Amniotic stem cell (primary cell): ENCODE measurements around the gene SLIT1.
"Not testable (repeated sequence)": the region's sequence is repeated elsewhere in the genome, so short reads cannot be mapped to it uniquely, and the experiment has no call there.

Source experiments
- DNase-seq: peaks from one replicate; lab custom pipeline; 2025; lab: John Stamatoyannopoulos, UW

The SLIT1 gene

GRCh38 chr10:97042716-97043562 lies 142.8 kb downstream of the SLIT1 start:
- DNase-seq: no peak

DNA sequence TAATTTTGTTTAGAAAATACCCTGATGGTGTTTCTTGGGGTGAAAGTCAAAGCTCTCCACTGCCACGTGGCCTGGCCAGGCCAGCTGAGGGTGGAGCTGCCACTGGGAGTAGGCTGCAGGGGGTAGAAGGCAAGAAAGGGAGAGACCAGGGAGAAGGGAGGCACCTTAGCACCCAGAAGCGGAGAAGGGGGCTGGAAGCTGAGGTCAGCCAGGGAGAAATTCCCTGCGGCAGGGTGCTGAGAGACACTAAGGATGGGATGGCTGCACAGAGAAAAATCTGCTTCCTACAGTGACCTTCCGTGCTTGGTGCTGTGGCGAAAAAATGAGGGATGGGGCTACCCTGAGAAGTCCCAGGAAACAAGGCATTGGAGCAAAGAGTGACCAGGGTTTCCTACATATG lies 143.7 kb downstream of the SLIT1 start:
- no peak for DNase-seq

DNA sequence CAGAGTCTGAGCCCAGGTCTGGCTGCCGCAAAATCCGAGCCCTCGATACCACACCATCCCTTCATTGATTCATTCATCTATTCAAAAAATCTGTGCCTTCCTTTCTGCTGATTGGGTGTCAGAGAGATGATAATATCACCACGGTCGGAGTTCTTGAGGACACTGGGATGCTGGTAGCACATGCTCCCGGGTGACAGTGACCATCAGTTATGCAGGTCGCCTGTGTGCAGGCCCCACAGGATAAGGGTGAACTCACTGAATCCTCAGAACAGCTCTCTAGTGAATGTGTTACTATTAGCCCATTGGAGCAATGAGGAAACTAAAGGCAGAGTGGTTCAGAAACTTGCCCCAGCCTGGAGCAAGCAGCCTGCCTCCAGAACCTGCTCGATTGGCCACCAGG lies 145.1 kb downstream of the SLIT1 start:
- no peak for DNase-seq

DNA sequence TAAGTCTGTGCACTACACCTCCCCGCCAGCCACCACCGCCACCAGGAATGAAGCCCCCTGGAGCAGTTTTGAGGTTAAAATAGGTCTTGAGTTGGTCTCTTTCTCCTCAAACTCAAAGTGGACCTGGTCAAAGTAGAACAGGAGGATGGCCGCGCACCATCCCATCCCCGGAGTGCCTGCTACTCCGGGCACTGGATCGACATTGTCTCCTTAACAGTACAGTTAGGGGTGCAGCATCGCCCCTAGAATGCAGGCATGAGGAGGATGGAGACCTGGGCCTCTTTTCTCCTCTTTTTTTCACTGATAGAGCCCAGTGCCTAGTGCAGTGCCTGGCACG lies 145.5 kb downstream of the SLIT1 start:
- no peak for DNase-seq

- DNase-seq: no peak
Measured at GRCh38 chr10:97039538-97040247, 146.1 kb downstream of the SLIT1 start.

GRCh38 chr10:97038688-97039087 lies 147.1 kb downstream of the SLIT1 start:
- DNase-seq: no peak

DNA sequence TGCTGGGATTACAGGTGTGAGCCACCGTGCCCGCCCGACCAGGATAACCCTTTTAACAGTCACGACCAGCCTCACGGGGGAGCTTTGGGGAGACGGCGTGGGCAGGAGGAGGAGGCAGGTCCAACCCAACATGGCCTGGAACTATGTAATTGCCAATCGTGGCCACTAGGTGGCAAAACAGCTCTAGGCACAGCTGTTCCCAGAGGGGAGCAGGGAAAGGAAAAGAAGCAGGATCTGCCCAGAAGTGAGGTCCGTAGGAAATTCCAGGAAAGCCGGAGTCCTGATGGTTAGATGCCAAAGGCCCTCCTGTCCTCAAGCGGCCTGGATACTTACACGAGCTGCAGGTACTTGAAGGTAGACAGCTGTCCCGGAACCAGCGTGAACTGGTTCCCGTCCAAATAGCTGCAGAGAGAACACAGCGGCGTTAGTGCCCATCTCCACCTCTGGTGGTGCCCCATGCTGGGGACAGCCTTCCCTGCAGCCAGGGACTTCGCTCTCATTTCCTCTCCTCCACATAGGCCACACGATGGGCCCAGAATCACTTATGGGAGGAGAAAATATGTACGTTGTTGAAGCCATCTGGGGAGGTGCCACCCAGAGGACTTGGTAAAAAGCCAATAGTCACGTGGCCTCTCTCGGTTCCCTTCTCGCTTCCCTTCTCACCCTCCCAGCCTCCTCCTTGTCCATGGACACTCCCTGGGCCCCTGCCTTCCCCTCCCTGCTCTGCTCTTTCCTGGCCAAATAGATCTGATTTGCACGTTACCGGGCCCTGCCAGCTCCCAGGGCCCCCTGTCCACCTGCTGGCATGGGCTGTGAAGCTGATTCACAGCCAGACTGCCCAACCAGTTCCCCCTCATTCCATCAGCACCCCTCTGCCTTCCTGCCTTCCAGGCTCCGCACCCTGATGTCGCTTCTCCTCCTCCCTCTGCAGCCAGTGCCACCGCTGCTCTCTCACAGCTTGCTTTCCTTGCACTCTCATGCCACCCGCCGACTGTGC lies 148.1 kb downstream of the SLIT1 start:
- peak; percentile 20 for DNase-seq

- no peak for DNase-seq
Measured at GRCh38 chr10:97034958-97035769, 150.6 kb downstream of the SLIT1 start.

GRCh38 chr10:97034301-97034700 lies 151.5 kb downstream of the SLIT1 start:
- DNase-seq: no peak

GRCh38 chr10:97033841-97034240 lies 151.9 kb downstream of the SLIT1 start:
- not testable (repeated sequence) for DNase-seq

DNA sequence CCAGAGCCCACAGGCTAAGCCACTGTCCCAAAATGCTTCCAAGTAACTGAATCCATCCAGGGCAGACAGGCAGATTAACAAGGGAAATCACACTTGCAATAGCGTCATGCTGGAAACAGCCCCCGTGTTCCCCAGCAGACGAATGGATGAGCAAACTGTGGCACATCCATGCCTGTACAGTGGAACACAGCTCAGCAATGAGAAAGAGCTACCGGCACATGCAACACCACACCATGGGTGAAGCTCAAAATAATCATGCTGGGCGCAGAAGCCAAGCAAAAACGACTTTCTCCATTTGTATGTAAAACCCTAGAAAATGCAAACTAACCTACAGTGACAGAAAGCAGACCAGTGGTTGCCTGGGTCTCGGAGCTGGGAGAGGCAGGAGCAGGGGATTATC lies 153.1 kb downstream of the SLIT1 start:
- no peak for DNase-seq

DNA sequence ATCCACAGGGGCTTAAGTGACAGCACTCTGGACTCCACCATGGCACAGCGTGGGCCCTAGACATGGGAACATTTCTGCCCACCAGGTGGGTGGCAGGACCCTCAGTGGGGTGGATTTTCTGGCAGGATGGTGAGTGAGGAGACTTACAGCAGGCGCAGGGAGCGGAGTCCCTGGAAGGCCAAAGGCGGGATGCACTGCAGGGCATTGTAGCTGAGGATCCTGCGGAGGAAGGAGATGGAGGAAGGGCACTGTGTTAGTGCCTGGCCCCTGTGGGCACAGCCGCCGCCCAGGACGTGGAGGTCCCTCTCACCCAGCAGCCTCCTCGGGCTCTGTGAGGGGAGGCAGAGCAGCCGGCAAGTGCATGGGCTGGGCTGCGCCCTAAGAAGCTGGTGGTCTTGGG lies 154.3 kb downstream of the SLIT1 start:
- no peak for DNase-seq

DNA sequence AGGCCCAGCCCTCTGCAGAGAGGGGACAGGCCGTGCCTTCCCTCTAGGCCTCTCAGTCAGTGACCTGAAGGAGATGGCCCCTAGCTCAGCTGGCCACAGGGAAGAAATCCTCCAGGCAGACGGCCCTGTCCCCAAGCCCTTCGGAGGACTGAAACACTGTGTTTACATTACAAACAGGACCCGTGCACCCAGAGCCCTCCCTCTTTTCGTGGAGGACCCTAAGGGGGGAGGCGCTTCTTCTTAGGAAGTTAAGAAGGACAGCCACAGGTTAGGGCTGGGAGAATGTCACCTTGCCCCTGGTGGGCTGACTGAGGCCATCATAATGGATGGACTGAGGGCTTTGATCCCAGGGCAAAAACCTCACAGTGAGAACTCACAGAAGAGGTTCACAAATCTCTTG lies 154.9 kb downstream of the SLIT1 start:
- DNase-seq: no peak

DNA sequence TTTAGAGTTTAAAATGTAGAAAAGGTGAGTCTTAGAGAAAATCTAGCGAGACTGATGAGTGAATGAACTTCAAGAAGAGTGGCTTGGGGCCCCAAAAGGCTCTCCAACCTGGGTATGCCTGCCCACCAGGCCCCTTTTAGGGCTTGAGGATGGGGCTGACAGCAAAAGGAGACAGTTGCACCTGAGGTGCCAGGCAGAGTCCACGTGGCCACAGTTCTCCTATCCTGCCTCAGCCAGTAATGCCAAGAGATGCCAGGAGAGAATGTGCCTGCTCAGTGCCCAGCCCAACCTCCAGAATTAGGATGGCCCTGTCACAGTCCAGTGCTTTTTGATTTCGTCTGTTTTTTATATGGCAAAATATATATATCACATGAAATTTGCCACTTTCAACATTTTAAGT lies 156.5 kb downstream of the SLIT1 start:
- DNase-seq: no peak

DNA sequence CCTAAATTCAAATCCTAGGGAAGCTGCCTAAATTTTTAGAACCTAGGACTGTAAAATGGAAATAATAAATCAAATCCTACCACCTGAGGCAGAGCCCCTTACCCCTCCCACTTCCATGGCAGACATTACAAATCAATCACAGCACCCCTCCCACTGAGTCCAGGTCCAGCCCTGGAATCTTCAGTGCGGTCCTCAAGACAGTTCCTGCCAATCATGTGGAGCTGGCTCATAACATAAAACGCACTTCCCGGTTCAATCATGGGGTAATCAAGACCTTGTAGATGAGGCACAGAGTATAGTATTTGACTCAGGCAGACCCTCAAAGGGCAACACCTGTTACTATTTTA lies 157.0 kb downstream of the SLIT1 start:
- no peak for DNase-seq

- DNase-seq: no peak
Measured at GRCh38 chr10:97028126-97028831, 157.5 kb downstream of the SLIT1 start.

DNA sequence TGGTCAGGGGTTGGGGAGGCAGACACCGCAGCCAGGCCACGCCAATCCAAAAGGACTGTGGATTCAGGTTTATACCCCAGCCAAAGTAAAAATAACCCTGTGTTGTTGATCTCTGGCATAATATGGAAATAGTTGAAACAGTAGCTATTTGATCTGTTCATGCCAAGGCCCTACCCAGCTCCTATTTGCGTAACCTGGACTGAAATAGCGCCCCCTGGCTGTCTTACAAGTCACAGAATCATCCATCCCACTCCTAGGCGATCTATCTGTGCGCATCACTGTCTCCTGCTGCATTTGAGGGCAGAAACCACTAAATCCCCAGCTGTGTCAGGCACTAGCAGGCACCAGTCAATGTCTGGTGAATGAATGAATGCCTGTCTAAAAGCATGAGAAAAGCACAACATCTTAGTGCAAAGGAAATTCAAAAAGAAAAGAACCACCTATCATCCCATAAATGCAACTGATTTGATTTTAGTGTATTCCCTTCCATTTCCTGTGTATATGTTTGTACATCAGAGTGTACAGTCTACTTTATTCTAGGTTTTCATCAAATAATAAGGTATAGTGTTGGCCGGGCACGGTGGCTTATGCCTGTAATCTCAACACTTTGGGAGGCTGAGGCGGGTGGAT lies 160.0 kb downstream of the SLIT1 start:
- no peak for DNase-seq

DNA sequence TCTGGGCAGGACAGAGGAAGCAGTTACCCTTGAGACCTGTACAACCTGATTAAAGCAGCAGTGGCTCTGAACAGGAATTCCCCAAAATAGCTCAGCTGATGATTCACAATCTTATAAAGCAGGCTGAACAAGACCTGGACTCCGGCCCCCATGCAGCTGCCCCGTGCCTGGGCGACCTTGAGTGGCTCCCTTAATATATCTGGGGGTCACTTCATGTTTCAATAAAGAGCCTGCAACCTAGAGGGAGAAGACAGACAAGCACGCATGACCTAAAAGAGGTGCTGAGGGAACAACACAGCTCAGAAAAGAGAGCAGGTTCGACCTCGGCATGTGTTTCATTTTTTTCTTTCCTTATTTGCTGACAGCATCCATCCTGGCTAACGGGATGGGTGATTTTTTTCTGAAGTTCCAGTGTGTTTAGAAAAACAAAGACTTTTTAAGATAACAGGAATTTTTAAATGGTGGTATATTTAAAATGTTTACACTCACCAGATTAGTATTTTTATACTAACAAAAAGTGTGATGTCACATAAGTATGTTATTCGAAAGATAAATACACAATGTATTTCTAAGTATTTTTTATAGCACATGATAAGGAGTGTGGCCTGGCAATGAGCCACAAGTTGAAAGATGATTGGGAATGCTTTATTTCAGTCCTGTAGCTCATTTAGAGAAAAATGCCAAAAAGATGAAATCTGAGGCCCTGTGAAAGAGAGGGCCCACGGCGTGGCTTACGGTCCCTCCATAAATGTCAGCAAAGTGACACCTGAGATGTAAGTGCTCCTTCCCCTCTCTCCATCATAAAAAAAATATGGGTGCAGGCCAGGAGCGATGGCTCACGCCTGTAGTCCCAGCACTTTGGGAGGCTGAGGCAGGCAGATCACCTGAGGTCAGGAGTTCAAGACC lies 161.3 kb downstream of the SLIT1 start:
- DNase-seq: peak; percentile 47

DNA sequence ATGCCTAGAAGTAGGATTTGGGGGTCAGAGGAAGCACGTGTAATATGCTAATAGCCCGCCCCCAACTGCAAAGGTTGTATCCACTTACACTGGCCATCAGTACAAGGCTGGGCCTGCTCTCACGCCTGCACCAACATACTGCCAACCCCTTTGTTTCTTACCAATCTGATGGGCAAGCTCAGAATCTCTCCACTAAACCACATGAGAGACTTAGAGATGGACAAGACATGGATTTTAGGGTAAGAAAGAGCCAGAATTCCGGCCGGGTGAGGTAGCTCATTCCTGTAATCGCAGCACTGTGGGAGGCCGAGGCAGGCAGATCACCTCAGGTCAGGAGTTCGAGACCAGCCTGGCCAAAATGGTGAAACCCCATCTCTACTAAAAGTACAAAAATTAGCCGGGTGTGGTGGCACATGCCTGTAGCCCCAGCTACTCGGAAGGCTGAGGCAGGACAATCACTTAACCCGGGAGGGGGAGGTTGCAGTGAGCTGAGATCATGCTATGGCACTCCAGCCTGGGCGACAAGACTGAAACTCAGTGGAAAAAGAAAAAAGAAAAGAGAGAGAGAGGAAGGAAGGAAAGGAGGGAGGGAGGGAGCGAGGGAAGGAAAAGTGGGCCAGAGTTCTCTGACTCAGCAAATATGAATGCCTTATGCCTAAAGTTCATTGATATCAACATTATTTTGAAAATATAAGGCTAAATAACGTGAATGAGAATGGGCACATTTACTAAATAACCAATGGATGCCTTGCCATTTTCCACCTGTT lies 162.2 kb downstream of the SLIT1 start:
- DNase-seq: no peak
